ENCODE data around the gene GNAS.

DNA sequence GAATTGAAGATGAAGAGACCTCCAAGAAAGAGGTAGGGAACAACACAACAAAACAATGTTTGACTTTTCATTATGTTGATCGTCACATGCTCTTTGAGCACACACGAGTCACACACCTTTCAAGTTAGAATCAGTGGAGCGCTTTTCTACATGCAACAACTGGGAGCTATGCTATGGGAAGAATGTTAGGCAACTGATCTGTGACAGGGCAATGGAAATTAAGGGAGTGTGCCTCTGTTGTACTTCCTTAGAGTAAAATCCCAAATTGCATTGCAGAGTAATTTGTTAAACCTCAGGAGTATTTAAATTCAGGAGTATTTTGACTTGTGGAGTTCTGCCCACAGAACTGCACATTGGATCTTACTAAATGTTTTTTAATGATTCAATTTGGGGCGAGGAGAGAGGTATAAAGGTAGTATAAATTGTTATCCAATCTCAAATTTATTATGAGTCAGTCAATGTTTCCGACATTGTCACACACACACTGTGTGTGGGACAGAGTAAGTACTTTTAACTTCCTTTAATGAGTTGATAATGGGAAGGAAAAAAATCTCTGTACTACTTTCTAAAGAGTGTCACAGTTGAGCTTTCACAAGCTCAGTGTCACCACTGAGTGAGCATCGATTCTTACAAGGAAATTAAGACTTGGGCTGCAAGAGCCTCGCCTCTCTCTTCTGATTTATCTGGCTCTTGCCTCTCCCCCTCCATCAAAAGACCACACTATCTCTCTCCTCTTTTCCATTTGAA is 10.7 kb downstream of the GNAS start:
- TF ChIP-seq, protein P1, sequence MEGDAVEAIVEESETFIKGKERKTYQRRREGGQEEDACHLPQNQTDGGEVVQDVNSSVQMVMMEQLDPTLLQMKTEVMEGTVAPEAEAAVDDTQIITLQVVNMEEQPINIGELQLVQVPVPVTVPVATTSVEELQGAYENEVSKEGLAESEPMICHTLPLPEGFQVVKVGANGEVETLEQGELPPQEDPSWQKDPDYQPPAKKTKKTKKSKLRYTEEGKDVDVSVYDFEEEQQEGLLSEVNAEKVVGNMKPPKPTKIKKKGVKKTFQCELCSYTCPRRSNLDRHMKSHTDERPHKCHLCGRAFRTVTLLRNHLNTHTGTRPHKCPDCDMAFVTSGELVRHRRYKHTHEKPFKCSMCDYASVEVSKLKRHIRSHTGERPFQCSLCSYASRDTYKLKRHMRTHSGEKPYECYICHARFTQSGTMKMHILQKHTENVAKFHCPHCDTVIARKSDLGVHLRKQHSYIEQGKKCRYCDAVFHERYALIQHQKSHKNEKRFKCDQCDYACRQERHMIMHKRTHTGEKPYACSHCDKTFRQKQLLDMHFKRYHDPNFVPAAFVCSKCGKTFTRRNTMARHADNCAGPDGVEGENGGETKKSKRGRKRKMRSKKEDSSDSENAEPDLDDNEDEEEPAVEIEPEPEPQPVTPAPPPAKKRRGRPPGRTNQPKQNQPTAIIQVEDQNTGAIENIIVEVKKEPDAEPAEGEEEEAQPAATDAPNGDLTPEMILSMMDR (IDR thresholded peaks at IDR 0.05), result no peak
- TF ChIP-seq POLR2A (IDR thresholded peaks at IDR 0.05), result no peak

Measured in right lobe of liver (tissue), 4 donors.